GM21737 (cell line): Measurements from ENCODE around the gene NOXO1.
"Not testable (repeated sequence)": the region's sequence is repeated elsewhere in the genome, so short reads cannot be mapped to it uniquely, and the experiment has no call there.

Experiments used
- ATAC-seq: cut with Tn5 transposase; IDR thresholded peaks from one replicate; pipeline ENCODE4 v1.9.1; 2021; ENCODE audit warnings: mild to moderate bottlenecking, moderate library complexity; ENCODE audit not compliant: unreplicated experiment

NOXO1 gene

DNA sequence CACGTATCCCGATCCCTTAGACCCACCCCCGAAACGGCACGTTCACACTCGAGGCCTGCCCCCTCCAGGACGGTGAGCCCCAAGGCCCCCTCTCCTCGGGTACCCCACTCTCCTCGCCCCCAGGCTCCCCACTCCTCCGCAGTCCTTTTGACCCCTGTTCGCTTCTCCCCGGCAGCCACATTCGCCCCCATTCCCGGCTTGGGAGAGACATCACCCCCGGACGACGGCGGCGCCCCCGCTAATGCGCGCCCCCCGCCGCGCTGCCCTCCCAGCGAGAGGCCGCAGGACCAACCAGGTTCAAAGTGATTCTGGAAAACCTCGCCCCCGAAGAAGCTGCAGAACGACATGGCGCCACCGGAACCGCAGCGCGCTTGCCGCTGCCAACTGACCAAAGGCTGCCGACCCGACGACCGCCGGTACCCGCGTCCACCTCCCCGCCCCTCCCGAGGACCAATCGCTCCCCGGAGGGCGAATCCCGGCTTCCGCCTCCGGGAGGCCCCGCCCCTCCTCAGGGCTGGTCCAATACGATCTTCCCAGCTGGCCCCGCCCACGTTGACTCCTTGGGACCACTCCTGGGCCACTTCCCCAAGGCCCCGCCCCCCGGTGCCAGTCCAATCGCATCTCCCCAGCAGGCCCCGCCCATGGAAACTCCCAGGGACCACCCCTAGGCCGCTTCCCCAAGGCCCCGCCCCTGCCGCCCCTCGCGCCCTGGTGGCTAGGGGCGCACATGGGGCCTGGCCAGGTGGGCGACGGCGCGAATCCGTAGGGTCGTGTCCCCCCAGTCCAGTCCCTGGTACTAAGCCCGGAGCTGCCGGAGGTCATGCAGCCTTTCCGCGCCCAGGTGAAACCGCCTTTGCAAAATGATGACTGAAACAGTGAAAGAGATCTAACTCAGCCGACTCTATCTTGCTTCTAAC lies 38.2 kb downstream of the NOXO1 start, which contains the start of gene MSRB1:
MSRB1 (minus strand) TSS at position 390 of the 917 bp plus-strand sequence; CDS start at position 347, 43 bp downstream.
- peak; percentile 84 for ATAC-seq

DNA sequence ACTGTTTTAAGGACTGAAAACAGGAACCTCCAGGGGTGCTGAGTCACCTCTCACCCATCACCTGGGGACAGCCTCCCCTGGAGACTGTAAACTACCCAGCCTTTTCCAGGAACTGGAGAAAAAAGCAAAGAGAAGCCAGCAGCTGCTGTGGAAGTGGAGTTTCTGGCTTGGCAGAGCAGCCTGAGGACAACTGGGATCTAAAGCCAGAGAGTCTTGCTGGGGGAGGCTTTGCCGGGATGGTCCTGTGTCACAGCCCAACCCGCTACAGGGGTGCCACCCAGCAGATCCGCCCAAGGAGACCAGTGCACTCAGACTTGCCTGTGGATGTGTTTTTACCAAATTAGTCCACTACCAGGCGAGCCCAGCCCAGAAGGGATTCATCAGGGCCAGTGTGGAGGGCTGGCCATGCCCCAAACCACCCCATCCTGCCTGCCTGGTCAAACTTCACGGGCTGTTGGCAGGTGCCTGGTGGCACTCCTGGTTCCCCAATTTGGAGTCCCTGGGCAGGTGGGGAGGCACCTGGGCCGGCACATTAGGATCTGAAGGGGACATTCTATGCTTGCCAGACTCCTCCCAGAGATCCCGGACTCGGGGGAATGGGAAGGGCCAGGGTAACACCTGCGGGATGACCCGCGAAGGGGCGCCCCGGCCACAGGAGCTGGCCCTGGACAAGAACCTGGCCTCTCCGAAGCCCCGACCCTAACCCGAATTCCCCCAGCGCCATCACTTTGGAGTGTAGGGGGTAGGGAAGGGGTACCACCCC lies 39.0 kb downstream of the NOXO1 start:
- ATAC-seq = no peak

DNA sequence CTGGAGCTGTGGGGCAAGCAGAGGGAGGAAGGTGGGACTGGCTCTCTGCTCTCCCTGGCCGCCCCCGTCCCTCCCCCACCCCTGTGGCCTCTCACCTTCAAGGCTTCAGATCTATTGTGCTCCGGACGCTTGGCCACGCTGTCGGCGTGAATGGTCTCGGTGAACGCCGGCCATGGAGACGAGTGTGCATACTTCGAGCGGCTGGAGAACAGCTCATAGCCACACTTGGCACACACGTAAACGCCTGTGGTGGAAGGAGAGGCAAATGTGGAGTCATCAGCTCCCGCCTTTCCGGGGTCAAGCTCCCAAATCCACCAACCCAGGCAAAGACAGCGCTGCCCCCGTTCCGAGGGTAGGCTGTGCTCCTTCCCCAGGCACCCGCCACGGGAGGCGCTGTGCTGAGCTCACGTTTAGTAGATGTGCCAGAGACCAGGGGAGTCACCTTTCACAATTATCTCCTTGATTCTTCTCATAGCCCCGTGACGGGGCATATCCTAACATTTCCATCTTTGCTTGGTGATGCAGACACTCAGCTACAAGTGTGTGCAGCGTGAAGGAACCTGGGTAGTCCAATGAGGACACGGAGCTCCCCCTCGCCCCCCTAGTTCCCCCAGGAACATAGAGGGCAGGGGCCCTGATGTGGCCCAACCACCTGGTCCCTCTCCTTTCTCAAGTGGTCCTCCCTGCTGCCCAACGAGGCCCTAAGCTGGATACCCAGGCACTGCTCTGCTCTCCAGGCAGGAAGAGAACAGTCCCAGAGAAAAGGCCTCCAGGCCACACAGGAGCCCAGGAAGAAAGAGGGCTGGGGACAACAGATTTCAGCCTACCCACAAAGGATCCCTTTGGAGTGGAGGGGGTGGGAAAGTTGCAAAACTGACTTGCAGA lies 39.9 kb downstream of the NOXO1 start:
- ATAC-seq = no peak

DNA sequence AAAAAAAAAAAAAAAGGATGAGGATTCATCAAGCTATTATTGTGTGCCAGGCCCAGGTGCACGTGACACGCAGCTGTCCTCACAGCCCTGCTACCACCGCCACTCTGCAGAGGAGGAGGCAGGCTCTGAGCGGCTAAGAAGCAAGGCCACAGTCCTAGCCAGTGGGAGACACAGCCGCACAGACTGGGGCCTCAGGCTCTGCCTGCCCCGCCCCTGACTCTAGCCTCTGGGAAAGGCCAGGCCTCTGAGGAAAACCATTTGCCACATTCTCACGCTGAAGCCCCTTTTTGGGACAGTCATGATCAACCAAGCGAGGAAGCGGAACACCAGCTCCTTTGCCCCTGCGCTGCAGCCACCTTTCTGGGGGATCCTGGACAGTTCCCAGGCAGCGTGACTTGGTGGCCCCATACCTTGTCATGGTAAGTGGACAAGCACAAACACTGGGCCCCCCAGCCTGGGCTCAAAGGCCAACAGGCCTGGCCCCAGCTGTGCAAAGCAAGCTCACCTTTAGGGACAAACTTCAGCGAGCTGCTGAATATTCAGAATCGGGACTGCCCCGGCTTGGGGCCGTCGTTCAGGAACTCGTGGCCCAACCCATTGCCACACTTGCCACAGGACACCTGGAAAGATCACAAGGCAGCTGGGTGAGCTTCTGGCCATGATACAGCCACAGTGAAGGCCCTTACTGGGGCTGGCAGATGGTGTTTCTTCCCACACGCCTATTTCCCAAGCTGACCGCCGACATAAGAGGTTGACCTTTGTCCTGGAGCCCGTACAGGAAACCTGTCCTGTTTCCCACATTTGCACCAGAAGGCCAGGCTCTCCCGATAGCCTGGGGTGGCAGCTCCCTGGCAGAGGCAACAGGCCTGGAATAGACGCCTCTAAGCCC lies 40.8 kb downstream of the NOXO1 start:
- ATAC-seq = no peak

DNA sequence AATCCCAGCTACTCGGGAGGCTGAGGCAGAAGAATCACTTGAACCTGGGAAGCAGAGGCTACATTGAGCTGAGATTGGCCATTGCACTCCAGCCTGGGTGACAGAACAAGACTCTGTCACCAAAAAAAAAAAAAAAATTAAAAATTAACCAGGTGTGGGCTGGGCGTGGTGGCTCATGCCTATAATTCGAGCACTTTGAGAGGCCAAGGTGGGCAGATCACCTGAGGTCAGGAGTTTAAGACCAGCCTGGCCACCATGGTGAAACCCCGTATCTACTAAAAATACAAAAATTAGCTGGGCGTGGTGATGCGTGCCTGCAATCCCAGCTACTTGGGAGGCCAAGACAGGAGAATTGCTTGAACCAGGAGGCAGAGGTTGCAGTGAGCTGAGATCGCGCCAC lies 41.4 kb downstream of the NOXO1 start:
- not testable (repeated sequence) for ATAC-seq

DNA sequence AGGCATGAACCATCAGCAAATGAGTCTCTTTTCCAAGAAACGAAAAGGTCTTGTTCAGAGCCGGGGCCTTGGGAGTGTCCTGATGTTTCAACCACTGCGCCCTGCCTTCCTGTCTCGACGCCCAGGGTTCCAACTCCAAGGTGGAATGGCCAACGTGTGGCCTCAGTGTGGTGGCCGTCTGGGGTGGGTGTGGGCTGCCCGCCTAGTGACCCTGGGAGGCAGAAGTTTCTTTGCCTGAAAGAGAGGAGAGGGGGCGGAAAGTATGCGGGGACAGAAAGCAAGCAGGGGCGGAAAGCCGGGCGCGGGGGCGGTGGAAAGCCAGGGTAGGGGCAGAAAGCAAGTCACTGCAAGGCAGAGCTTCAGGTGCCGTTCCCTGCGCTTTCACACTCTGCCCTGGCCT lies 42.4 kb downstream of the NOXO1 start:
- ATAC-seq = no peak

DNA sequence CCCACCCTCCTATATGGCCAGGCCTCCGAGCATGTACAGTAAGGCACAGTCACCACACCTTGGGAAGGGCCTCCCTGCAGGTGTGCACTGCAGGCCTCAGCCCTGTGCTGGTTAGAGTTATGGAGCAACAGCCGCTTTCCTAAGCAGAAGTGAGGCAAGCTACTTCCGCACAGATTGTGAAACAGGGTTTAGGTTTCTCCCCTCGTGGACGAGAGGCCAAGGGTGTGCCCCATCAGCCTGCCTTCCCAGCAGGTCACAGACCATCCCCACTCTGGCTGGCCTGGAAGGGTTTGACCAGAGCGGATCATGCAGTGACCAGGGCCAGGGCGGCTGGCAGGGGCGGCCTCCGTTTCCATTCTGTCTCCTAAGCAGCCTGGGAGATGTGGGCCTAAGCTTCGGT lies 43.0 kb downstream of the NOXO1 start:
- no peak for ATAC-seq

DNA sequence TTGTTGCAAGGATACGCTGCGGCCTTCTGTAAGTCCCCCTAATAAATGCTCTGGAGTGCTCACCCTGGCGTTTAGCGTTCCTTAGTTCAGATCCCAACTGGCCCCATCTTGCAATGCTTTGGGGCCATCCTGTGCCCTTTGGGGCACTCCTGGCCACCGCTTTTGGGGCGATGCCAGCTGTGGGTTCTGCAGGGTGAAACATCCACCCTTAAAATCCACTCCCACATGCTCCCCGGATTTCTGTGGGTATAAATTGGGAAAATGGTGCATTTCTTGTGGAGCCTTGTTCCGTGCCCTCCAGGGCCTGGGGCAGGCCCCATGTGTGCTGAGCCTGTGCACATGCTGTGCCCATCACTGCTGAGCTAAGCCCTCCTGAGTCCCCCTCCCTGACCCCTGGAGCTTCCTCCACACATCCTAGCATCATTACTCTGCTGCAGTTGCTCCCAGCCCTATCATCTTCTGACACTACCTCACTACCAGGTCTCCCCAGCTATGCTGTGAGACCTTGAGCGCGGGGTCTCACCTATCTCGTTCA lies 44.3 kb downstream of the NOXO1 start:
- no peak for ATAC-seq

DNA sequence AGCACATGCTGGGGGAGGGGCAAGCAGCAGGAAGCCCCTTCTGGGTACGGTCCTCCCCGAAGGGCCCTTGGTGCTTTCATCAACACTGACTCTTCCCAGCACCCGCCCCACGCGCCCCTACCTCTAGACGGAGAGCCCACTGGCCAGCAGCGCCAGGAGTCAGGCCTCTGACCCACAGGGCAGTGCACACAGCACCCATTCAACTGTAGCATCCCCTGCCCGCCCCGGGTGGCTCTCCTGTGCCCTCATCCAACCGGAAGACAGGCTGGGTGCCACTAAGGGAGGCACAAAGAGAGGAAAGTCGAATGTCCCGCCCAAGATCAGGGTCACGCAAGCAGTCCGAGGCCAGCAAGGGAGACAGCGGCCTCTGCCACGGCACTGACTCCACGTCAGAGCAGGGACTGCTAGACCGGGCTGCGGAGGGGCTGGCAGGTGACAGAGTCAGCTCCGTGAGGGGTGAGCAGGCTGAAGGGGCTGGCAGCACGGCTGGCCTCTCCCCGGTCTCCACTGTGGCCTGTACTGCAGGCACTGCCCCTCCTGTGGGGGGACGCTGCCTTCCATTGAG lies 48.1 kb downstream of the NOXO1 start:
- ATAC-seq = no peak

DNA sequence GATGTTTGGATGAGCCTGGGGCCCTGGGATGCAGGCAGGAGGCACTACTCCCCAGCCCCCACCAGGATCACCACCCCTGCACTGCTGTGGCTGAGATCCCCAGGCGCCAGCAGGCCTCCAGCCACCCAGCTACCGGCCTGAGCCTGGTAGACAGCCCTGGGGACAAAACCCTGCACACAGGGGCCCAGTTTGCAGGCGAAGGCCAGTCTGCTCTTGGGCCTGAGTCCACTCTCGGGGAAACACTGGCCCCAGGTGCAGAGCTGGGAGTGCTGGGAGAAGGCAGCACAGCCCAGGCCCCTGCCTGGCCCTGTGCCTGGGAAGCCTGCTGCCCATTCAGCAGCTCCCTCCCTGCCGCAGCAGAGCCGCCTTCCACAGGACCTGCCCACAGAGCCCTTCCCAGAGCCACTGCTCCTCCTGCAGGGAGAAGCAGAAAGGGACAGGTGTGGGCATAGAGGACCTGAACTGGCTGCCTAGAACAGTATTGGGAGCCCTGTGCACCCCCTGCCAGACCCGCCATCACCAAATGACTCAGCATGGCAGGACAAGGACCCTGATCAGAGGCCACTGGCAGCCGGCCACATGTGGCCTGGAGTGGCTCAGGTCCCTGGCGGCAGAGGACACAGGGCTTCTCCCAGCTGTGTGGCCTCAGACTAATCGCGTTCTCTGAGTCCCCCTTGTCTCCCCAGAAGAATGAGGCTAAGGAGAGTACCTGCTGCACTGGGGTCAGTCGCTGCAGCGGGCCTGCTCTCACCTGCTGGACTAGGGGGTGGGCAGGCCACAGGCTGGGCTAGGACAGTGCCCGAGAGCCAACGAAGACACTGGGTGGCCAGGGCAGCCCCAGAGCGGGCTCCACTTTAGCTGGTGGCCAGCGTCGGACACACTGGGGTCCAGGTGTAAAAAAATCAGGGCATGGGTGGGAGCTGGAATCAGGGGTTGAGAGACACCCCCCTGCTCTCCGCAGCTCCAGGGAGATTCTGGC lies 48.9 kb downstream of the NOXO1 start:
- no peak for ATAC-seq

DNA sequence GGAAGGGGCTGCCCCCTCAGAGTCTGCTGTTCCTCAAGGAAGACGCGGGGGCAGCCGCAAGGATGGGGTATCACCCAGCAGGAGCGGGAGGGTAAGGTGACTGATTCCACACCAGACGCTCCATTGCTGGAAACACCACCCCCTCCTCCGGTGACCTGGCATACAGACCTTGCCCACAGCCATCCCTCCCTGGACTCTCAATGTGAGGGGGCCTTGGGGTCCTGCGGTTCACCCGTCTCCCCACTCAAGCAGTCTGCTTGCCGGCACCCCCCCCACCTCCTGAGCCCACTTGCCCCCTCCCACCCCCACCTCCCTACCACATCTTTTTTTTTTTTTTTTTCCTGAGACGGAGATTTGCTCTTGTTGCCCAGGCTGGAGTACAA lies 50.9 kb downstream of the NOXO1 start:
- ATAC-seq = no peak

DNA sequence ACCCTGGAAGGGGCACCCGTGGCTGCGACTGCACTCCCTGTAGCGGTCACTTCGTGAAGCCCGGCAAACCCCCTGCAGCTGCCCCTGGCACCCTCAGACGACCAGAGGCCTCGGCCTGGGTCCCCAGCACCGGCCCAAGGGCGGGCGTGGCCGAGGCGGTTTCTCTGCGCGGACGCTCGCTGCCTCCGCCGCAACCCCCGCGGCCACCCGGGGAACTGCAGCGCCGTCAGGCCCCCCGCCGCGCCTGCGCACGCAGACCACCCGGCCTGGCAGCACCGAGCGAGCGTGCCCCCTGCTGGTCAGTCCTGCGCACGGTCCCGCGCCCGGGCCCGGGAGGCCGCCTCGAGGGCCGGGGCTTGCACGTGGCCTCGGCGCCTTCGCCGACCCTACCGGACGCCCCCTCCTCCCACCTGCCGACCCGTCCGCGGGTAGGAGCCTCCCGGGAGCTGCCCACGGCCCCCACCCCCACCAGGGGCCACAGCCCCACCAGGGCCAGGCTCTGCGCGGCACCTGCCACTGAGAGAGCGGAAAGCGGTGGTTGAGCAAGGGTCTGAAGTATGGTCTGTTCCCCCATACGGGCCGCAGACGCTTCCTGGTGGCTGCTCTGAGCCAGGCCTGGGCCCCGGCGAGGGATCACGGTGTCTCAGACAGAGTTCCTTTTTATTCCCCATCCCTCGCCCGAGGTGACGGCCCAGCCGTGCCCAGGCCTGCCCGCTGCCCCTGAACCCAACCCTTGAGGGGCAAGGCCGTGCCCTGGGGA lies 51.5 kb downstream of the NOXO1 start:
- ATAC-seq = peak; percentile 86

DNA sequence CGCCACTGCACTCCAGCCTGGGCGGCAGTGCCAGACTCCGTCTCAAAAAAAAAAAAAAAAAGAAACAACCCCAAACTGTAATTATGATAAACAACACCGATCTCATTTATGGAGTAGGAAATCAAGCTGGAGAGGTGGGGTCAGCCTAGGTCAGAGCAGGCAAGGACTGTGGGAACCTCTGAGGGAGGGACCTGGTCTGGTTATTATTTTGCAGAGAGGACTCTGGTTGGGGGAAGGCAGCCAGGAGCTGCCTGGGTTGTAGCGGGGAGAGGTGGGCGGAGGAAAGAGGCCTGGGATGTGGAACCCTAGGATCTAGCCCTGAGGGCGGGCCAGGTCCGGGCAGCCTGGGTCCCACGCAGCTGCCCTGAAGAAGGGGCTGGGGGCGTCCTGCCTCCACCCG lies 52.2 kb downstream of the NOXO1 start:
- ATAC-seq = no peak
